ENCODE data around the gene FAM193A.
"Not testable (repeated sequence)": the region's sequence is repeated elsewhere in the genome, so short reads cannot be mapped to it uniquely, and the experiment has no call there.

The FAM193A gene

DNA sequence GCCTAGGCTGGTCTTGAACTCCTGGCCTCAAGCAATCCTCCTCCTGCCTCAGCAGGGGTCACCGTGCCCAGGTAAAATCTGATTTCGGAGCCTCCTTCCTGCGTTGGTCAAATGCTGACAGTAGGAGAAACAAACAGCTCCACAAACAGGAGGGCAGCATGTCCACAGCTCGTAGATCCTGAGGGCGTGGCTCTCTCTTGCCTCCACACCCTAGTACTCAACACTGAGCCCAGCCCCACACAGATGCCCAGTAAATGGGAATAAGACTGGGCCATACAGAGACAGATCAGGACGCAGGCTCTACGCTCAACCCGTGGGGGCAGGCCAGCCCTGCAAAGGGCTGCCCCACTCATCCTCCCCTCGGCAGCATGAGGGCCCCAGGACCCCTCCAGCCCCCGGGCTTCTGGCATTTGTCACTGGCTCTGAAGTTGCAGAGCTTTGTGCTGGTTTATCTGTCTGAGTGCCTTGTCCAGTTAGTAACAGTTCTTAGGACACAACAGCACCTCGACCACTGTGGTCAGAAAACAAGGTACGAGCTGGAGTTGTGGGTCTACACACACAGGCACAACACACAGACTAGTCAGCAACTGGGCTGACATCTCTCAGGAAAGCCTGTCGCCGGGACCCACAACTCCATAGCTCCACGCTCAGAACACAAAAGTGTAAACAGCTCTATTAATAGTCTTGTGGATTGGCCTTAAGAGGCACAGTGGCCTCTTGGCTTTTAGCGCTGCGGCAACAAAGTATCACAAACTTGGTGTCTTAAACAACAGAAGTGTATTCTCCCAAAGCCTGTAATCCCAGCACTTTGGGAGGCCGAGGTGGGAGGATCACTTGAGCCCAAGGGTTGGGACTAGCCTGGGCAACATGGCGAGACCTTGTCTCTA, 214.5 kb downstream of the FAM193A start:
- no peak for DNase-seq (ENCODE audit: low read depth in 3 of 3)

DNA sequence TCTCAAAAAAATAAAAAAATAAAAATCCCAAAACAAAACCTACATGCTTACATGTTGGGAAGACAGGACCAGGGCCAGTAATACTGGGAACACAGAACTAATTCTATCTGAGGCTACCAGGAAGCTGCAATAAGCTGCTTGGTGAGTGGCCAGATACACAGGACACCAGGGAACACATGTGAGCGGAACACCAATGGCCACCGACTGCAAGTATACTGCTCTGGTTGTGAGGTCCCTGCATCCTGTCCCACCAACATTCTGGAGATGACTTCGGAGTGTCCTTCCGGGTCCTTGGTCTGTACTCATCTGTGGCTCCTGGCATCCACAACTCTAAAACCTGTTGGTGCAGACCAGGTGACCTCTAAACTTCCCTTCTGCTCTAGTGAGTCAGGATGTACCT, 217.0 kb downstream of the FAM193A start:
- DNase-seq (ENCODE audit: low read depth in 3 of 3), result no peak

DNA sequence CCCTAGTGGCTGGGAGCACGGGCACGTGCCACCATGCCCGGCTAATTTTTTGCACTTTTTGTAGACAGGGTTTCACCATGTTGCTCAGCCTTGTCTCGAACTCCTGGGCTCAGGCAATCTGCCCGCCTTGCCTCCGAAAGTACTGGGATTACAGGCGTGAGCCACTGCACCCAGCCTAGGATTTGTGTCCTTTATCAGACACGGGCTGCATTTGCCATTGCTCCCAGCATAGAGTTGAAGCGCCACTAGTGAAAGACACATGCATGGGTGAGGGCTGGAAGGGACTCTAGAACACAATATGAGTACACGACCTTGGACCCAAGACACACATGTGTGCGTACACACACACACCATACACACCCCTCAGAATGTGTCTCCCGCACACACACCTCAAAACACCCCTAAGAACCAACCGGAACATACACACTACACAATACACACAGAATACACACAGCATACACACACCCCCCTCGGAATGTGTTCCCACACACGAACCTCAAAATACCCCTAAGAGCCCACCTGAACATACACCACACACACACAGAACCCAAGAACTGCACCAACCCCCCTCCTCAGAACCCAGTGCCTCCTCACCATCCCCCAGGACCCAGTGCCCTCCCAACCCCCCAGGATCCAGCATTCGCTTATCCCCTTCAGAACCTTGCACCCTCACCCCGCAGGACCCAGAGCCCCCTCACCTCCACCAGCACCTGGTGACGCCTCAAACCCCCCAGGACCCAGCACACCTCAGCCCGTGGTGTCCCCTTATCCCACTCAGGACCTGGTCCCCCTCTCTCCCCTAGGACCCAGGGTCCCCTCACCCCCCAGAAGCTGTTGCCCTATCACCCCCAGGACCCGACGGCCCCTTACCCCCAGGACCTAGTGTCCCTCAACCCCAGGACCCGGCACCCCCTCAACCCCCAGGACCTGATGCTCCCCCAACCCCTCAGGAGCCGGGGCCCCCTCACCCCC, 218.7 kb downstream of the FAM193A start:
- no peak for DNase-seq (ENCODE audit: low read depth in 3 of 3)

DNA sequence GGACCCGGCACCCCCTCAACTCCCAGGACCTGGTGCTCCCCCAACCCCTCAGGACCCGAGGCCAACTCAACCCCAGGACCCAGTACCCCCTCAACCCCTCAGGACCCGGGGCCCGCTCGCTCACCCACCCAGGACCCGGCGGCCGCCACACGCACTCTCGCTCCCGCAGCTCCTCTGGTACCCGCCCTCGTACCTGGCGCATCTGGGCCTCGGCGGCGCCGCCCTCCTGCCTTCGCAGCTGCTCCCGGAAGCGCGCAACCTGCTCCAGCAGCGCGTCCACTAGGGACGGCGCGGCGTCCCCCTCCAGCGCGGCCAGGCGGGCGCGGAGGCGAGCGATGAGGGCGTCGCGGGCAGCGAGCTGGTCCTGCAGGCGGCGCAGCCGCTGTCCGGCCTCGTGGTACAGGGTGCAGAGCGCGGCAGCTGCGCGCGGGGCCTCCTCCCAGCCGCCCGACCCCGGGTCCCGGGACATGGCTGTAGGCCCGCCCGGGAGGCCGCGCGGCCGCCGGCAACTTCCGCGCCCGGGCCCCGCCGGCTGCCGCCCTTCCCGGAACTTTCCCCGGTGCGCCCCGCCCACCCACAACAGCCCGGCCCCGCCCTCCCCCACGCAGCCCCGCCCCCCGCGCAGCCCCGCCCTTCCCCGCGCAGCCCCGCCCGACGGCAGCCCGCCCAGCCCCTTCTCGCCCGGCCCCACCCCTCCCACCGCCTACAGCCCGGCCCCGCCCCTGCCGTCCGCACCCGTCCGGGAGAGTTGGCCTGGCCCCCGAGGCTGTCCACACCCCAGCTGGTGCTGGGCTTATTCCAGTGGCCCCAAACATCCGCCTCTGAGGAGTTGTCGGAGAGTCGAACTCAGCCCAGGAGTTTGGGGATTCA, 219.6 kb downstream of the FAM193A start, which contains the start of gene TNIP2:
TNIP2 (minus strand) TSS at position 516 of the 870 bp plus-strand sequence; CDS start at position 469, 47 bp downstream.
- DNase-seq (ENCODE audit: low read depth in 3 of 3), result peak; percentile 52 to 70 (median 60)

DNA sequence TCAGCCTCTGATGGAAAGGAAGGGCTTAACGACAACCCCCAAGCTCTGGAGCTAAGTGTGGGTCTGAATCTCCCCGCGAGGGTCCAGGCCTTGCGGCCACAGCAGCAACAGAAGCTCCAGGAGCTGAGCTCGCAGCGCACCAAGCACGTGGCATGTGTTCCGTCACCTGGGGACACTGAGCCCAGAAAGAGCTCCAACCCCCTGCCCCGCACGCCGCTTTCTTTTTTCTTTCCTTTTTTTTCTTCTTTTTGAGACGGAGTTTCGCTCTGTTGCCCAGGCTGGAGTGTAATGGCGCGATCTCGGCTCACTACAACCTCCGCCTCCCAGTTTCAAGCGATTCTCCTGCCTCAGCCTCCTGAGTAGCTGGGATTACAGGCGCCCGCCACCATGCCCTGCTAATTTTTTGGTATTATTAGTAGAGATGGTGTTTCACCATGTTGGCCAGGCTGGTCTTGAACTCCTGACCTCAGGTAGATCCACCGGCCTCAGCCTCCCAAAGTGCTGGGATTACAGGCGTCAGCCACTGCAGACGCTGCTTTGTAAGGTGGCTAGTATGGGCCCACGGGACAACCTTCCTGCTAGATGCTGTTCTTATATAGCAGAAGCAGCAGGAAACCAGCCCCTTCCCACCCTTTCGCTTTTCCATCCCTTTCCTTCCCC, 220.4 kb downstream of the FAM193A start:
- no peak for DNase-seq (ENCODE audit: low read depth in 3 of 3)

DNA sequence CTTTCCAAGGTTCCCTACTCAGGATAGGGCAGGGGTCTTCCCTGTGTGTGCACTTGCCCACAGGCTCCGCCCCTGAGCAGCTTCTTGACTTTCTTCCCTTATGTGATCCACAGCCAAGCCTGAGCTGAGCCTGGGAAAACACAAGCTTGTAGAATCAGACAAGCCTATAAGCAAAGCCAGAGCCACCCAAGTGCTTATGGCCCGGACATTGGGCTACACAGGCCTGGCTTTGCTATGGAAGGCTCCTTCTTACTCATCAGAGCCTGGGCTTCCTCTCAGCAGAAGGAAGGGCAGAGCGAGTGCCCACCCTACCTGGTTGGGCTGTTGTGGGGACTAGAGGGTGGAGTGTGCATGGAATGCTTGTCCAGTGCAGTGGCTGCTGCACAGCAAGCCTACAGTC, 221.0 kb downstream of the FAM193A start:
- DNase-seq (ENCODE audit: low read depth in 3 of 3), result no peak

DNA sequence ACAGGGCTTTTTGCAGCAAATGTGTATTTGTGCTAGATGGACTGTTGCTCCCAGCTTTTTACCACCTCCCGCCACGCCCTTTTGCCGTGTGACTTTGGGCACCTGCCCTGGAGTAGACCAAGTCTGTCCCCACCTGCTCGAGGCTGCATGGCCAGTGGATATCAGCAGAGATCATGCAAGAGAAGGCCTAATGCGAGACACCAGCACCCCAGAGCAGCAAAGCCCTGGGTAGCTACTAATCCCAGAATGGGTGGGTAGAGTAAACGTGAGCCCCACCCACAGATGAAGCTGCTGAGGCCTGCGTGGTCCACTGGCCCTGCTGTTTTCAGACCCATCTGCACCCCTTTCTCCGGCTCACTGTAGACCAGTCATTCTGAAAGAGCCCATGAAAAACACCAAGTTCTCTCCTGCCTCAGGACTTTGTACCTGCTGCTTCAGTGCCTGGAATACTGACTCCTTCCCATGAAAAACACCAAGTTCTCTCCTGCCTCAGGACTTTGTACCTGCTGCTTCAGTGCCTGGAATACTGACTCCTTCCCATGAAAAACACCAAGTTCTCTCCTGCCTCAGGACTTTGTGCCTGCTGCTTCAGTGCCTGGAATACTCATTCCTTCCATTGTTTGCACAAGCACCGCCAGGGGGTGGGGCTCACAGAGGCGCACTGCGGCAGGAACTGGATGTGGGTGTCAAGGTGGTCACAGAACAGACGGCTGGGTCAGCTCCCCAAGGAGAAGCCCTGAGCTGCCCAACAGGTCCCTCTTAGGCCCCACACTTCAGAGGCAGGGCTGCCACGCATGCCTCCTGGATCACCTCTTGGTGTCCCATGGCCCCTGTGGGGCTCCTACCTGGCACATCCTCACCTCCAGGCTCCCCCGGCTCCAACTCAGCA, 224.8 kb downstream of the FAM193A start:
- no peak for DNase-seq (ENCODE audit: low read depth in 3 of 3)

DNA sequence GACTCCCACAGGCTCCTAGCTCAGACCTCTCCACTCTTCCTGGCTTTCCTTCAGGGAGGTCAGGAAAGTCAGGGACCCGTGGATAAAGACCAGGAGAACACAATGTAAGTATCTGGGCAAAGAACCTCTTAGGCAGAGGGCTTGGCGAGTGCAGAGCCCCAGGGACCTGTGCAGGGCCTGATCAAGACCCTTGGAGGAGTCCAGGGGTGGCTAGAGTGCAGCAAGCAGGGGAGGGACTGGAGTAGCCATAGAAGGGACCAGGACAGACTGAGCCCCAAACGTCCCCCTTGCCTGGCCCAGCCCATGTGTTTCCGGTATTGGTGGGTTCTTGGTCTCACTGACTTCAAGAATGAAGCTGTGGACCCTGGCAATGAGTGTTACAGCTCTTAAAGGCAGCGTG, 225.6 kb downstream of the FAM193A start:
- no peak for DNase-seq (ENCODE audit: low read depth in 3 of 3)

DNA sequence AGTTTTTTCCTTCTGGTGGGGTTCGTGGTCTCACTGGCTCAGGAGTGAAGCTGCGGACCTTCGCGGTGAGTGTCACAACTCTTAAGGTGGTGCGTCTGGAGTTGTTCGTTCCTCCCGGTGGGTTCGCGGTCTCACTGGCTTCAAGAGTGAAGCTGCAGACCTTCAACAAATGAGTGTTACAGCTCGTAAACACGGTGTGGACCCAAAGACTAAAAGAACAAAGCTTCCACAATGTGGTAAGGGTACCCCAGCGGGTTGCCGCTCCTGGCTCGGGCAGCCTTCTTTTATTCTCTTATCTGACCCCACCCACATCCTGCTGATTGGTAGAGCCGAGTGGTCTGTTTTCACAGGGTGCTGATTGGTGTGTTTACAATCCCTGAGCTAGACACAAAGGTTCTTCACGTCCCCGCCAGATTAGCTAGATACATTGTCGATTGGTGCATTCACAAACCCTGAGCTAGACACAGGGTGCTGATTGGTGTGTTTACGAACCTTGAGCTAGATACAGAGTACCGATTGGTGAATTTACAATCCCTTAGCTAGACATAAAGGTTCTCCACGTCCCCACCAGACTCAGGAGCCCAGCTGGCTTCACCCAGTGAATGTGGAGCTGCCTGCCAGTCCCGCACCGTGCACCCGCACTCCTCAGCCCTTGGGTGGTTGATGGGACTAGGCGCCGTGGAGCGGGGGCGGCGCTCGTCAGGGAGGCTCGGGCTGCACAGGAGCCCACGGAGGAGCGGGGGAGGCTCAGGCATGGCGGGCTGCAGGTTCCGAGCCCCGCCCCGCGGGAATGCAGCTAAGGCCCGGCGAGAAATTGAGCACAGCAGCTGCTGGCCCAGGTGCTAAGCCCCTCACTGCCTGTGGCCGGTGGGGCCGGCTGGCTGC, 226.3 kb downstream of the FAM193A start:
- DNase-seq (ENCODE audit: low read depth in 3 of 3), result not testable (repeated sequence)

DNA sequence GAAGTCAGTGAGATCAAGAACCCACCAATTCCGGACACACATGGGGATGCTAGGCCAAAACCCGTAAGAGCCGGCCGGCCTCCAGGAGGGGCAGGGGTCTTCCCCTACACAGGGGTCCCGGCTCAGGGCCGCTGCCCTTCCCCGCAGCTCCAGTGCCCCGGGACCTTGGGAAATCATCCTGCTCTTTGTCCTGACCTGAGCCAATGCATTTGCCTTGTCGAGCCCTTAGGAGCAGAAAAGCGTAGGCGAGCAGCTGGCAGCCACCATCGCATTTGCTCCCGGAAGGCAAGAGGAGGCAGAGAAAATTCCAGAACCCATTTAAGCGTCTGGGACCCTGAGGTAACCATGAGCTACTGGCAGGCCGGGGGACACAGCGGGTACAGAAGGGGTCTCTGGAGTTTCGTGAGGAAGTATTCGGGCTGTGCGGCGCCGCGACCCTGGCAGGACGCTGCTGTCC, 227.1 kb downstream of the FAM193A start:
- no peak for DNase-seq (ENCODE audit: low read depth in 3 of 3)

DNA sequence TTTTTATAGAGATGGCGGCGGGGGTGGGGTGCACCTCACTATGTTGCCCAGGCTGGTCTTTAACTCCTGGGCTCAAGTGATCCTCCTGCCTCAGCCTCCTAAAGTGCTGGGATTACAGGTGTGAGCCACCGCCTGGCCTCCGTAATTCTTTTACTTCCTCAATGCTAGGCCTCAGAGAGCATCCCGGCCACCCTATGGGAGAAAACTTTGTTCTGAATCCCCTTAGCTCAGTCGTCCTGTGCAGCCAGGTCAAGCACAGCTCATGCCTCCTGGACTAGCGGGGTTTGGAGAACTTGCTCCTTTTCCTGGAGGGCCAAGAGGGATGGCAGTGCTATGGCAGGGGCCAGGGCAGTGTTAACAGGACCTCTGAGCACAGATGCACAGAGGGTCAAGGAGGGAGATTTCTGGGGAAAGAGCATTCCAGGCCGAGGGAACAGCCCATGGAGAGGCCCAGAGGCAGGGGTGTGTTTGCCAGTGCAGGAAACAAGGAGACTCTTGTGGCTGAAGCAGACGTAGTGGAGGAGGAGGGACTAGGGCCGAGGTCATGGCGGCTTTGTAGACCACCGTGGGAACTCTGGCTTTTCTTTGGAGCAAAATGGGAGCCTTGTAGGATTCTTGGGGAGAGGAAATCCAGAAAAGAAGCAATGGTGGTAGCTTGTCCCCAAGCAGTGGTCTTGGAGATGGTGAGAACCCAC, 229.5 kb downstream of the FAM193A start:
- no peak for DNase-seq (ENCODE audit: low read depth in 3 of 3)

DNA sequence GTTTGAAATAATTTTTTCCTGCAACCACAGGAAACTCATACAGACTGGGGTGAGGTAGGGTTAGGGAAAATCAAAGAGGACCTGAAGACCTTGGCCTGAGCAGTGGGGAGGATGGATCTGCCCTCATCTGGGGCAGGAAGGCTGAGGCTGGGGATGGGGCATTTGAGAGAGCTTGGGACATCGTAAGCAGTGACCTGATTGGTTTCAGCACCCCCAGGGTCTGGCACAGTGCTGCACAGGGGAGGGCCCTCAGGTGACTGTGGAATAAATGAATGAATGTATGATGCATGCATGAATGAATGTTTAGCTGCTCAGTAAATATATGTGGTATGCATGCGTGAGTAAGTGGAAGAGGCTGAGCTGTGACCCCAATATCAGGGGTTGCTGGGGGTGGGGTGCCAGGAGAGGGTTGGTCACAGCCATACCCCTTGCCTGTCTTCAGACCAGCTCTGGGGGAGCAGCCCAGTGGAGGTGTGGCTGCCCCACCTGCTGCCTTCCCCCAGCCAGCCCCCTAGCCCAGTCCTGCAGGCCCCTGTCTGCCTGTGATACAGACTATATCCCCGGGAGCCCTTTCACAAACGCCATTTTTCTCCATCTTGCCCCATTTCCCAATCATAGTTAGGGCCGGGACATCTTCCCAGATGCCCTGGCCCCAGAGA, 230.7 kb downstream of the FAM193A start:
- no peak for DNase-seq (ENCODE audit: low read depth in 3 of 3)

DNA sequence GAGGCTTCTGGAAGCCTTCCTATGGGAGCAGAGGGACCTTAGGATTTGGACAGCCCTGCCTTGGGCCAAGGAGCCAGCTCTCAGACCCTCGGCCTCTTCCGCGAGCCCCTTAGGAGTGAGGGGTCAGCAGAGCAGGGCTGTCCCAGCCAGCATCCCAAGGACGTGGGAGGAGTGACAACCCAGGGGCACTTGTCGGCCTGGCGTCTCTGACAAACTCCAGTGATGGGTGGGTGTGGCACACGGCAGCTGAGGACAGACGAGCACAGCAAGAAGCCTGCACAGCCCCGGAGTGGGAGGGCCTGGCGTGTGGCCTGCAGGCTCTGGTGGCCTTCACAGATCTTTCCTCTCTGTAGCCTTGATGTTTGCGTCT, 231.2 kb downstream of the FAM193A start:
- DNase-seq (ENCODE audit: low read depth in 3 of 3), result no peak

DNA sequence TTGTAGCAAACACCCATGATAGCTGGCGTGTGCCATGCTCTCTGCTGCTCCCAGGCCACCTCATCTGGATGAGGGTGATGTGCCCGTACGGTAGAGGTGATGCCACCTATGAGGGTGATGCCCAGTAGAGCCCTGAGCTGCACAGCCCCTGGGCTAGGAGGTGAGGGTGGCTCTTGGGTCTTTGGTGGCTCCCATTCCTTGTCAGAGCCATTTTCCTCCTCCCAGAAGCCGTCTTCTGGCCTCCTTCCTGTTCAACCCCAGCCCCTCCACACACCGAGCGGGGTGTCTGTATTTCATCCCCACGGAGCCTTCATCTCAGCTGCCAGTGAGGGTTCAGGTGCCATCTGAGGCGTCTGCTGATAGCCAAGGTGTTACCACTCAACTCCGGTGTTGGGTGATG, 231.7 kb downstream of the FAM193A start:
- no peak for DNase-seq (ENCODE audit: low read depth in 3 of 3)

DNA sequence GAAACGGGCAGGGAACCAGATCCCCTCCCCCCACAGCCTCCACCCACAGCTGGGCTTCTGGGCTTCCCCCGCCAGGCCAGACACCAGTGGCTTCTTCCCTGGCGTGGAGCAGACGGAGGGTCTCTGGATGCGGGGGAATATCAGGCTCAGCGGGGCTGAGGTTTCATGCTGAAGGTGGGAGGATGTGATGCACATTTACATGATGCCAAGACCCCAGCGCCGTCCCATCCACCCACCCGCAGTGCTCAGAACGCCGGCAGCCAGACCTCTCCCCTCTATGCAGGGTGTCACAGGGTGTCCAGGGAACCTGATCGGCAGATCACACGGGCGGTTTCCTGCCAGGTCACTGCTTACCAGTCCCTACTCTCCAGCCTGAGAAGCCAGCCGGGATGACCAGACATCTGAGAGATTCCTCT, 232.5 kb downstream of the FAM193A start:
- no peak for DNase-seq (ENCODE audit: low read depth in 3 of 3)

DNA sequence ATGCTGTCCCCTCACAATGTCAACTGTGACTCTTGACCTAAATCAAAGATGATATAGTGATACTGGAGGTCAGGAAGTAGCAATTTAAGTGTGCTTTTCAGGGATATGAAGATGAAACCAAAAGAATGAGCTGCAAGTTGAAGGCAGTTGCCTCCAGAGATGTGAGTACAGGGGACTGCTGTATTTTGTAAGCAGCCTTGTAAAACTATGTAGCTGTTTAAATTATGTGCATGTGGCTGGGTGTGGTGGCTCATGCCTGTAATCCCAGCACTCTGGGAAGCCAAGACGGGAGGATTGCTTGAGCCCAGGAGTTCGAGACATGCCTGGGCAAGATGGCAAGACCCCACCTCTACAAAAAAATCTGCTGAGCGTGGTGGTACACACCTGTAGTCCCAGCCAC, 234.8 kb downstream of the FAM193A start:
- no peak for DNase-seq (ENCODE audit: low read depth in 3 of 3)

DNA sequence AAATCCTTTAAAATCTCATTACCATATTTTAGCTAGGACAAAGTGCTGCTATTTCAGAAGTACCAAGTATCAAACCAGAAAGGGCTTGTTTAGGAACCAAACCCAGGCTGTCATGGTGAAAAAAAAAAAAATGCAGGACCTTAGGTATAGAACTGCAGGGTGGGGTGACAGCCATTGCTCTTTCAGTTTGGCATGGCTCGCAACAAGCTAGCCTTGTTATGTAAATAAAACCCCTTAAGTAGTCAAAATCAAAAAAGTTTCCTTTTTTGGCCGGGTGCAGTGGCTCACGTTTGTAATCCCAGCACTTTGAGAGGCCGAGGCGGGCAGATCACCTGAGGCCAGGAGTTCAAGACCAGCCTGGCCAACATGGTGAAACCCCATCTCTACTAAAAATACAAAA, 244.2 kb downstream of the FAM193A start:
- not testable (repeated sequence) for DNase-seq (ENCODE audit: low read depth in 3 of 3)

DNA sequence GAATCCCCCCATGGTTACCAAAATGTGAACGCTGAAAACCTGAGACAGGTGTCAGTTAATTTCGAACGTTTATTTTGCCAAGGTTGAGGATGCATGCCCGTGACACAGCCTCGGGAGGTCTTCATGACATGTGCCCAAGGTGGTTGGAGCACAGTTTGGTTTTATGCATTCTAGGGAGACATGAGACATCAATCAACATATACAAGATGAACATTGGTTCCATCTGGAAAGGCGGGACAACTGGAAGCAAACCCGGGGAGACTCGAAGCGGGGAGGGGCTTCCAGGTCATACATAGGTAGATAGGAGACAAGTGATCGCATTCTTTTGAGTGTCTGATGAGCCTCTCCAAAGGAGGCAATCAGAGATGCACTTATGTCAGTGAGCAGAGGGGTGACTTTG, 245.5 kb downstream of the FAM193A start:
- no peak for DNase-seq (ENCODE audit: low read depth in 3 of 3)

All from stimulated activated CD4-positive, alpha-beta T cell treated with anti-CD3 and anti-CD28 coated beads, TNF-alpha, amount 100 ng/mL, for 24 hours (primary cell).